ENCODE results near the gene ADAM22.

The ADAM22 gene

DNA sequence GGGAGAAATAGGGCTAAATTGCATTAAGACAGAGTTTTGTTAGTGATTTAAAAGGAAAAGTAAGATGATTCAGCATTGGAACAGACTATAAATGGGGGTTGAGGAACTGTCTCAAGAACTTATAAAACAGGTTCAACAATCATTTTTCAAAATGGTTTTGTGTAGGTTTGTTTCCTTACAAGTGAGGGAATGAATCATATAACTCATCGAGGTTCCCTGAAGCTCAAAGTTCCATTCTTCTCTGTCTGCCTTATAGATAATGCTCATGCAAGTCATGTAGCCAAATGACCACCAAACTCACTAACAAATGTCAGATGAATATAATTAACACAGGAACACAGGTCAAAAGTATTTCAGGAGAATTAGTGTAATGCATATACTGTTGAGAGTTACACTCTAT lies 27.7 kb downstream of the ADAM22 start:
- Histone ChIP-seq H3K27me3 (ENCODE audit: insufficient read depth, low read length) (no peaks in the 10 kb centered on the region), H3K4me3 (ENCODE audit: low read length) (no peak overlapping the region), H3K9me3 (ENCODE audit: insufficient read depth, low read depth, low read length) (0 out of 2 replicates have a peak, but pooled peaks cover 1% of the 10 kb centered on the region), H3K36me3 (ENCODE audit: insufficient read depth, low read depth, low read length) (no peaks in the 10 kb centered on the region), H3K4me1 (ENCODE audit: insufficient read depth, low read length) (no peaks in the 10 kb centered on the region), H3K27ac (ENCODE audit: low read length) (no peak overlapping the region), H3K9ac (ENCODE audit: low read depth, low read length) (no peak overlapping the region)

DNA sequence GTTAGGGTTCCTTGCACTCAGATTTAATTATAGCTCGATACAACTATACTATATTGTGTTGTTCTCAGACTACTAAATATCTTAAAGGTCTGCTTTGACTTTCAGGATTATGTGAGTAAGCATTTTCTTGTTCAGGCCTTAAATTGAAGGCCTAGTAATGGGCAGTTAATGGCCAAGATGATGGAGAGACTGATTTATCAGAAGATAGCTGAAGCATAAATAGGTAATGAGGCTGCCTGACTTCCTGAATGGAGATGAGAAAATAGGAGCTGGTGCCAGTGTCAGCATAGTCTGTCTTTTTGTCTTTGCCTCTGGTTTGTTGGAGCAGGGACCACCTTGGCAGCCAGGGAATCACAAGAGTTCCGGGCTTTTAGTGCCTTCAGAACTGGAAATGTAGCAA lies 32.2 kb downstream of the ADAM22 start:
- H3K4me3 ChIP-seq (ENCODE audit: low read length): no peak overlapping the region
- no peaks in the 10 kb centered on the region for H3K9me3 ChIP-seq (ENCODE audit: insufficient read depth, low read depth, low read length)
- H3K27ac ChIP-seq (ENCODE audit: low read length): no peak overlapping the region
- H3K27me3 ChIP-seq (ENCODE audit: insufficient read depth, low read length): no peaks in the 10 kb centered on the region
- no peaks in the 10 kb centered on the region for H3K4me1 ChIP-seq (ENCODE audit: insufficient read depth, low read length)
- no peak overlapping the region for H3K9ac ChIP-seq (ENCODE audit: low read depth, low read length)
- H3K36me3 ChIP-seq (ENCODE audit: insufficient read depth, low read depth, low read length): no peaks in the 10 kb centered on the region

DNA sequence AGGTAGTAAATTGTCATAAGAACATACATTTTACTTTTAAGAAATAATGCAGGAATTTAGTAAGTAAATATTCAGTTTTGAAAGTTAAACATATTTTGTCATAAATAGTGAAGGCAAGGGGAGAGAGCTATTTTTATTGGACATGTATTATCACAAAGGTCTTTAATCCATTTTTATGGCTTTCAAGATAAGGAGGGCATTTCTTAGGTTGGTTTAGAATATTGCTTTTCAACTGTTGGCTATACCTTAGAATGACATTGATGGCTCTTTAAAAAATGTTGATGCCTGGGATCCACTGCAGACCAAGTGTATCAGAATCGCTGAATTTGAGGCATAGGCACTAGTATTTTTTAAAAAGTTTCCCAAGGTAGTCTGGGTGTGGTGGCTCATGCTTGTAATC lies 34.0 kb downstream of the ADAM22 start:
- no peaks in the 10 kb centered on the region for H3K27me3 ChIP-seq (ENCODE audit: insufficient read depth, low read length)
- no peaks in the 10 kb centered on the region for H3K36me3 ChIP-seq (ENCODE audit: insufficient read depth, low read depth, low read length)
- no peaks in the 10 kb centered on the region for H3K4me1 ChIP-seq (ENCODE audit: insufficient read depth, low read length)

DNA sequence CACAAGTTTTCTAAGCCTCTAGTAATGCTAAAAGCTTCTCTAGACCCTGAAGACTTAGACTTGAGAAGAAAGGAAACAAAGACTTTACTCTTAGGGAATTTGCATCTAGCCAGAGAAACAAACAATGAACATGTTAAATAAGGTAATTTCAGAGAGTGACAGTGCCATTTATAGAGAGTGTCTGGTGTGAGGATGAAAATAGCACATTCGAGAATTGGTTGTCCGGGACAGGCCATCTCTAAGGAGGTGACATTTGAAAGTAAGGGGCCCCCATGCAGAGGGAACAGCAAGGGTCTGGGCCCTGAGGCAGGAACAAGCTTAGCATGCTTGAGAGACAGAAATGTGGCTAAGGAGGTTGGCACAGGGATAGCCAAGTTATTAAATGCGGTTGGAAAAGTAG lies 48.1 kb downstream of the ADAM22 start:
- Histone ChIP-seq H3K27me3 (ENCODE audit: insufficient read depth, low read length) (no peaks in the 10 kb centered on the region), H3K4me3 (ENCODE audit: low read length) (no peak overlapping the region), H3K9ac (ENCODE audit: low read depth, low read length) (no peak overlapping the region), H3K36me3 (ENCODE audit: insufficient read depth, low read depth, low read length) (no peaks in the 10 kb centered on the region), H3K27ac (ENCODE audit: low read length) (no peak overlapping the region), H3K9me3 (ENCODE audit: insufficient read depth, low read depth, low read length) (no peaks in the 10 kb centered on the region), H3K4me1 (ENCODE audit: insufficient read depth, low read length) (no peaks in the 10 kb centered on the region)

More for the DNA sequence above, 34.0 kb downstream of the ADAM22 start:
- H3K9ac ChIP-seq (ENCODE audit: low read depth, low read length): no peak overlapping the region
- H3K4me3 ChIP-seq (ENCODE audit: low read length): no peak overlapping the region
- H3K27ac ChIP-seq (ENCODE audit: low read length): no peak overlapping the region
- no peaks in the 10 kb centered on the region for H3K9me3 ChIP-seq (ENCODE audit: insufficient read depth, low read depth, low read length)

DNA sequence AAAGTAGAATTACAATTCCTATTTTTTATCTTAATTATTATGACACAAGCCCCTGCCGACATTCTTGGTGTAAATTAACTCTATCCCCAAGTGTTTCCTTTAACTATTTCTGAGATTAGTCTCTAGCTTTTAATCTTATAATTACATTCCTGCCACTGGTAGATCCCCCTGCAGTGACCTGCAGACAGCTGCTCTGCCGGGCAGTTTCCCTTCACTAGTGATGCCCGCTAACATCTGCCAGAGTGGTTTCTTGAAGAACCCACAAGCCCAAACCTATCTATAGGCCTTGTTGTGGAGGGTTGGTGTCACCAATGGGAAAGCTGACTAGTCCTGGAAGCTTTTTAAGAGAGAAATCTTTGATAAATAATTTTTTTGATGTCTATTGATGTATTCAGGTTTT lies 50.0 kb downstream of the ADAM22 start:
- H3K9me3 ChIP-seq (ENCODE audit: insufficient read depth, low read depth, low read length): no peaks in the 10 kb centered on the region
- H3K27ac ChIP-seq (ENCODE audit: low read length): no peak overlapping the region
- H3K4me3 ChIP-seq (ENCODE audit: low read length): no peak overlapping the region
- no peak overlapping the region for H3K9ac ChIP-seq (ENCODE audit: low read depth, low read length)
- no peaks in the 10 kb centered on the region for H3K4me1 ChIP-seq (ENCODE audit: insufficient read depth, low read length)
- H3K36me3 ChIP-seq (ENCODE audit: insufficient read depth, low read depth, low read length): no peaks in the 10 kb centered on the region
- H3K27me3 ChIP-seq (ENCODE audit: insufficient read depth, low read length): no peaks in the 10 kb centered on the region

DNA sequence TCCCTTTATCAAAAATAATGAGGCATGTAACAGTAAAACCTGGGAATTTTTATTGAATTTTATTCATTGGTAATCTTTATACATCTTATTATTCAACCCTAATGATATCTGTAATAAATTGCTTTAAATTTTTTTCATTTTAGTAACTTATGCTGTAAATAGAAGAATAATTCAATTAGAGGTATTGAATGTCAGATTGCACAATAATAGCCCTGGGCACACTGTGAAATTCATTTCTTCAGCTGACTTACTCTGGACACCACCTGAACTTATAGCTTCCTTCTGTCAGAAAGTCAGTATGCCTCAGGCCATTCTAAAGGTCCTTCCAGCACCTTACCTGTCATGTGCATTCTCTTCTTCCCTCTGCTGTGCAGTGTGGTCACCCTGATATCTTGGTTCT lies 59.2 kb downstream of the ADAM22 start:
- H3K27ac ChIP-seq (ENCODE audit: low read length): no peak overlapping the region
- no peak overlapping the region for H3K4me3 ChIP-seq (ENCODE audit: low read length)
- H3K36me3 ChIP-seq (ENCODE audit: insufficient read depth, low read depth, low read length): no peaks in the 10 kb centered on the region
- no peaks in the 10 kb centered on the region for H3K9me3 ChIP-seq (ENCODE audit: insufficient read depth, low read depth, low read length)
- H3K4me1 ChIP-seq (ENCODE audit: insufficient read depth, low read length): no peaks in the 10 kb centered on the region
- no peak overlapping the region for H3K9ac ChIP-seq (ENCODE audit: low read depth, low read length)
- no peaks in the 10 kb centered on the region for H3K27me3 ChIP-seq (ENCODE audit: insufficient read depth, low read length)

DNA sequence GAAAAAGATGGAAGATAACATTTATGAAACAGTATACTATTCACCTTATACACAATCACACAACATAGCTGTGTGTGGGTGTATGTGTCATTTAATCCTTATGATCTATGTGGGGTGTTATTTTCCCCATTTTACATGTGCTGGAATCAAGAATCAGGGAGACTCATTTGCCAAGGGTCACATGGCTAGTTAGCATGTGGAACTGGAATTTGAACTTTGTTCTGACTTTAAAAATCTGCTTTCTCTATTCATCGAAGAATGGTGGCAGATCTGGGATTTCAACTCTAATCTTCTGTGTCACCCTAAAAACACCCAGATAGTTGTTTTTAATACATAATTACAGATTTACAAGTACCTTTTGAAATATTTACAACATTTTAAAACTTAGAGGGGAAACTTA lies 65.2 kb downstream of the ADAM22 start:
- Histone ChIP-seq H3K27me3 (ENCODE audit: insufficient read depth, low read length) (no peaks in the 10 kb centered on the region), H3K4me1 (ENCODE audit: insufficient read depth, low read length) (peaks cover 3% of the 10 kb centered on the region; the same call in 1 of the 2 replicates), H3K9ac (ENCODE audit: low read depth, low read length) (no peak overlapping the region), H3K27ac (ENCODE audit: low read length) (no peak overlapping the region), H3K9me3 (ENCODE audit: insufficient read depth, low read depth, low read length) (no peaks in the 10 kb centered on the region), H3K4me3 (ENCODE audit: low read length) (no peak overlapping the region), H3K36me3 (ENCODE audit: insufficient read depth, low read depth, low read length) (no peaks in the 10 kb centered on the region)

DNA sequence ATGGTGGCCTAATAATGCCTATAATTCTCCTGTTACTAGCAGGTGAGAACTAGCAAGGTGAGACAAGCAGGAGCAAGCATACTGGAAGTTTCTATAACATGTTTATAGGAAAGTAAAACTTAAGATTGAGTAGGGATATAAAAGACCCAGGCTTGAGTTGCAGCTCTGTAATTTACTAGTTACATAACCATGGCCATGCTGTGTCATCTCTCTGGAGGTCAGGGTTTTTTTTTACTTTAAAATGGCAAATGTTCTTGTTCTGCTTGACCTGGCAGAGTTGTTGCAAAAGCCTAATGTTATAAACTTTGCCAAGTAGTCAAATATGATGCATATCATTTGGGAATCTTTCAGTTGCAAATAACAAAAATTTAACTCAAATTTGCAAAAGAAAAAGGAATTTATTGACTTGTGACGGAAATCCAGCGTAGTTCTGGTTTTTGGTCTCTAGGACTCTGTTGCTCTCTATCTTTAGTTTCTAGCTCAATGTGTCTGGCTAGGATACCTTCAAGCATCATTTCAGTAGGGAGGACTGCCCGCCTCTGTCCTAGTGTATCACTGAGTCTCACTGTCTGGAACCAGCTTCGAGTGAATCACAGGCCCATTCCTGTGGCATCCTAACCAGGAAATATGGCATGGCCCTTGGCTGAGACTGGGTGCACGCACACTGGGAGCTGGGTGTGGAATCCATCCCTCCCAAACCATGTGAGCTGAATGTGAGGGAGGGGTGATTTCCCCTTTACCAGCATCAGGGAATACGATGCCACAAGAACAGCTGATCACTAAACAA lies 67.9 kb downstream of the ADAM22 start:
- no peak overlapping the region for H3K9ac ChIP-seq (ENCODE audit: low read depth, low read length)
- no peak overlapping the region for H3K27ac ChIP-seq (ENCODE audit: low read length)
- H3K36me3 ChIP-seq (ENCODE audit: insufficient read depth, low read depth, low read length): no peaks in the 10 kb centered on the region
- no peaks in the 10 kb centered on the region for H3K9me3 ChIP-seq (ENCODE audit: insufficient read depth, low read depth, low read length)
- no peaks in the 10 kb centered on the region for H3K27me3 ChIP-seq (ENCODE audit: insufficient read depth, low read length)
- H3K4me3 ChIP-seq (ENCODE audit: low read length): no peak overlapping the region
- peaks cover 3% of the 10 kb centered on the region; the same call in 1 of the 2 replicates for H3K4me1 ChIP-seq (ENCODE audit: insufficient read depth, low read length)

DNA sequence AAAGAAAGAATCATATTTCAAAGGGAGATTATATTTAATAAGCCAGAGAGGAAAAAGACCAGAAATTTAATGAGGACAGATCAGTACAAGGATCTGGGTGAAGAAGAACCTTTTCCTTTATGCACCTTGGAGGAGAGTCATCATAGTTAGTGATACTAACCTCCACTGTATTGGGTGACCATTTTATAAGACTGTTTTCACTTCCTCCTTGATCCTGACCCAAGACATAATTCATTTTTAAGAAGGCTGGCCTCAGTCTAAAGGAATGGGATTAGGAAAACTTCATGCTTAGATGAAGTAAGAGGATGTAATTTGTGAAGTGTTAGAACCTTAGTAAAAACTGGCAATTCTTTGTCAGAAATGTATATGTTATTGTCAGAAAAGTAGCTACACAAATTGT lies 68.6 kb downstream of the ADAM22 start:
- H3K36me3 ChIP-seq (ENCODE audit: insufficient read depth, low read depth, low read length): no peaks in the 10 kb centered on the region
- H3K27me3 ChIP-seq (ENCODE audit: insufficient read depth, low read length): no peaks in the 10 kb centered on the region
- no peak overlapping the region for H3K9ac ChIP-seq (ENCODE audit: low read depth, low read length)
- peaks cover 3% of the 10 kb centered on the region; the same call in 1 of the 2 replicates for H3K4me1 ChIP-seq (ENCODE audit: insufficient read depth, low read length)
- H3K27ac ChIP-seq (ENCODE audit: low read length): no peak overlapping the region
- no peaks in the 10 kb centered on the region for H3K9me3 ChIP-seq (ENCODE audit: insufficient read depth, low read depth, low read length)
- H3K4me3 ChIP-seq (ENCODE audit: low read length): no peak overlapping the region

DNA sequence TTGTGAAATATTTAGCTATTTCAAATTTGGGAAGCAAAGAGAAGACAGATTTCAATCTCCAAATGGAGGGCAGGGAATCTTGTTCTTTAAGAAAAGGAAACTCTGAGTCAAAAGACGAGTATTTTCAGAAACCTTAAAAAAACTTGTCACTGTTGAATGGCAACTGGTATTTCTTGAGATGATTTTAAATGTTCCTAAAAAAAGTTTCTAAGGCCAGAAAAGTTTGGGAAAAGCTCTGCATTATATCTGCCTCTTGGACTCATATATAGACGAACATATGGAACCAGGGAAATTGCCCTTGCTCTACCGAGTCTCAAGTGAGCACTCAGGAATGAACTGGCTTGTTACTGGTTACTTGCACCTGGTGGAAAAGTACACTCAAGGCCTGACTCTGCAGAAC lies 69.5 kb downstream of the ADAM22 start:
- no peak overlapping the region for H3K4me3 ChIP-seq (ENCODE audit: low read length)
- no peaks in the 10 kb centered on the region for H3K36me3 ChIP-seq (ENCODE audit: insufficient read depth, low read depth, low read length)
- no peak overlapping the region for H3K27ac ChIP-seq (ENCODE audit: low read length)
- H3K9me3 ChIP-seq (ENCODE audit: insufficient read depth, low read depth, low read length): no peaks in the 10 kb centered on the region
- no peak overlapping the region for H3K9ac ChIP-seq (ENCODE audit: low read depth, low read length)
- H3K4me1 ChIP-seq (ENCODE audit: insufficient read depth, low read length): peaks cover 3% of the 10 kb centered on the region; the same call in 1 of the 2 replicates
- no peaks in the 10 kb centered on the region for H3K27me3 ChIP-seq (ENCODE audit: insufficient read depth, low read length)

DNA sequence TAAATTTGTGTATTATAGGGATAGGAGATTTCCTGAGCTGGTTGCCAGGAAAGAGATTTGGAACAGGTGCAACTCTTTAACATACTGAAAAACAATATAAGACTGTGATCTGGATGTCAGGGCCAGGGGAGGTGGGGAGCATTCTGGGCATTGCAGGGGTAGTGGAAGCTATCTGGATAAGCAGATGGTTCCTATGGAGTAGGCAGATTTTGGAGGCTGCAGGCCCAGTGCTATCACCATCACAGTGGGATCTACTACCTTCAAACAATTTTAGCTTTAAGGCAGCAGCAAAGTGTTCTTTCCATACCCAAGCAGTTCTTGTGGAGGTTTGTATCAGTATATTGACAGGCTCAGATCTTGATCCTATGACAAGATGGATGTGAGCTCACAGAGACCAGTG lies 71.1 kb downstream of the ADAM22 start:
- no peaks in the 10 kb centered on the region for H3K27me3 ChIP-seq (ENCODE audit: insufficient read depth, low read length)
- peaks cover 3% of the 10 kb centered on the region; the same call in 1 of the 2 replicates for H3K4me1 ChIP-seq (ENCODE audit: insufficient read depth, low read length)
- H3K4me3 ChIP-seq (ENCODE audit: low read length): no peak overlapping the region
- H3K36me3 ChIP-seq (ENCODE audit: insufficient read depth, low read depth, low read length): no peaks in the 10 kb centered on the region
- H3K27ac ChIP-seq (ENCODE audit: low read length): no peak overlapping the region
- no peaks in the 10 kb centered on the region for H3K9me3 ChIP-seq (ENCODE audit: insufficient read depth, low read depth, low read length)
- no peak overlapping the region for H3K9ac ChIP-seq (ENCODE audit: low read depth, low read length)

DNA sequence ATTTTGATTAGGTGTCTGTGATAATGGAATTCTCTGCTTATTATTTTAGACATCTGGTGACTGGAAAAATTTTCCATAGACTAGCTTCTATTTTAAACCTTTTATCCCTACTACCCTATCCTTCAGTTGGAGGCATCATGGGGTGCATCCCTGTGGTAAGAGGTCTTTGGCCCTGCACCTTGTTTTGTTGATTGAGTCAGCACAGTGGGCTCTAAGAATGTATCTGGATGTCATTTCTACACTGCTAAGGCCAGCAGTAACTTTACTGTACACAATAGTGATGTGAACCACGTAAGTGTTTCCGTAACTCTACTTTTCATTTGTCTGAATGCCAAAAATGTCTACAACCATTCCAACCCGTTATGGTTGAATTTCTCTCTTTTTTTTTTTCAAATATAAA lies 75.6 kb downstream of the ADAM22 start:
- Histone ChIP-seq H3K27me3 (ENCODE audit: insufficient read depth, low read length) (no peaks in the 10 kb centered on the region), H3K4me1 (ENCODE audit: insufficient read depth, low read length) (no peaks in the 10 kb centered on the region), H3K36me3 (ENCODE audit: insufficient read depth, low read depth, low read length) (no peaks in the 10 kb centered on the region), H3K4me3 (ENCODE audit: low read length) (no peak overlapping the region), H3K9me3 (ENCODE audit: insufficient read depth, low read depth, low read length) (no peaks in the 10 kb centered on the region), H3K27ac (ENCODE audit: low read length) (no peak overlapping the region), H3K9ac (ENCODE audit: low read depth, low read length) (no peak overlapping the region)

Measured in iPS-20b (cell line).